HCT116 (cell line): ENCODE results near the gene PPTC7. TPM values are rescaled to one million over a fixed set of nuclear protein-coding genes. Genes with fewer than 3 reads are reported as not detected.

ENCODE experiments used
- ATAC-seq: fragments of 200-7000 bp; cut with Tn5 transposase; 2 replicates; pipeline ENCODE4 v1.9.1; 2020; ENCODE audit warnings: mild to moderate bottlenecking, moderate library complexity
- BruUV-seq: library from RNA; stranded (reverse); fragments of 400-500 nt; replicated peaks from 2 replicates; lab custom pipeline; 2021; lab: Mats Ljungman, UMichigan
- CTCF ChIA-PET: fragments of 300-600 bp; sonication (Branson Sonifier 250); formaldehyde crosslinking; loops from one replicate; lab custom pipeline; 2021; ENCODE audit warnings: antibody characterized with exemption; lab: Charles Lee
- POLR2A ChIA-PET: fragments of 300-600, 350-600 bp; sonication (Branson Sonifier 250); formaldehyde crosslinking; loops from one replicate; lab custom pipeline; 2021; ENCODE audit warnings: antibody characterized with exemption; lab: Charles Lee
- RAD21 ChIA-PET, 2 experiments: fragments of 300-600 bp; sonication (Branson Sonifier 250); formaldehyde crosslinking; loops; one replicate each; lab custom pipeline; 2023; ENCODE audit warnings: low total read pairs in 2 of 2; ENCODE audit not compliant: uncharacterized antibody in 2 of 2, unreplicated experiment in 2 of 2, low non-redundant PET in 1 of 2; lab: Charles Lee
- DNase-seq: peaks from one replicate; pipeline ENCODE4 v3.0.0-alpha.2; 2010; ENCODE audit warnings: low read depth, low spot score
- H2AFZ ChIP-seq: fragments of 200-600 bp; shearing (Covaris generic), sonication (generic); 2 replicates; pipeline ENCODE4 v1.6.1; 2017; ENCODE audit warnings: low read depth, mixed run types, mixed read lengths, antibody characterized with exemption, low read length; ENCODE audit not compliant: poor library complexity, severe bottlenecking
- H3K27ac ChIP-seq: 2 replicates; pipeline ENCODE4 v1.5.1; 2012; ENCODE audit warnings: low read depth, low read length
- H3K27me3 ChIP-seq: fragments of 200-600 bp; sonication (generic); 2 replicates; pipeline ENCODE4 v1.6.1; 2016; ENCODE audit warnings: mixed run types, low read length, mixed read lengths; ENCODE audit not compliant: insufficient read depth
- H3K36me3 ChIP-seq, 2 experiments: fragments of 200-500 bp in 1 of 2; fragments of 200-600 bp in 1 of 2; sonication (Bioruptor generic) in 1 of 2; sonication (generic) in 1 of 2; 2 replicates each; pipeline versions ENCODE4 v1.5.1 to v1.6.1; 2014 to 2016; ENCODE audit warnings: low read length in 2 of 2, inconsistent platforms in 1 of 2, mixed read lengths in 1 of 2, mixed run types in 1 of 2; ENCODE audit not compliant: insufficient read depth in 2 of 2, control insufficient read depth in 1 of 2
- H3K4me1 ChIP-seq, 2 experiments: fragments of 200-600 bp in 1 of 2; sonication (generic) in 1 of 2; 2 replicates each; pipeline versions ENCODE4 v1.5.1 to v1.6.1; 2012 to 2017; ENCODE audit warnings: low read length in 2 of 2, inconsistent platforms in 1 of 2, mild to moderate bottlenecking in 1 of 2, mixed read lengths in 1 of 2, mixed run types in 1 of 2, moderate library complexity in 1 of 2; ENCODE audit not compliant: insufficient read depth in 2 of 2, control insufficient read depth in 1 of 2
- H3K4me2 ChIP-seq: fragments of 200-600 bp; sonication (generic); 2 replicates; pipeline ENCODE4 v1.6.1; 2017; ENCODE audit warnings: mixed run types, low read length, mixed read lengths
- H3K4me3 ChIP-seq, 2 experiments: fragments of 200-600 bp in 1 of 2; sonication (generic) in 1 of 2; replicated peaks in 1 of 2; 2 replicates each; pipeline ENCODE4 v1.5.1; 2011 to 2016; ENCODE audit warnings: low read length in 2 of 2, control low read depth in 1 of 2, low read depth in 1 of 2, mild to moderate bottlenecking in 1 of 2, mixed read lengths in 1 of 2, mixed run types in 1 of 2
- H3K79me2 ChIP-seq: fragments of 200-600 bp; sonication (generic); 2 replicates; pipeline ENCODE4 v1.6.1; 2017; ENCODE audit warnings: mild to moderate bottlenecking, mixed run types, low read length, moderate library complexity, mixed read lengths; ENCODE audit not compliant: insufficient read depth
- H3K9ac ChIP-seq: fragments of 200-600 bp; sonication (generic); 2 replicates; pipeline ENCODE4 v1.6.1; 2016; ENCODE audit warnings: low read length, mixed read lengths
- H3K9me2 ChIP-seq: fragments of 200-600 bp; sonication (generic), shearing (Covaris generic); 2 replicates; pipeline ENCODE4 v1.6.1; 2017; ENCODE audit warnings: mixed run types, mild to moderate bottlenecking, moderate library complexity; ENCODE audit not compliant: insufficient read depth
- H3K9me3 ChIP-seq, 2 experiments: fragments of 200-500 bp in 1 of 2; fragments of 200-600 bp in 1 of 2; sonication (Bioruptor generic) in 1 of 2; sonication (generic) in 1 of 2; 2 replicates each; pipeline ENCODE4 v1.6.1; 2014 to 2017; ENCODE audit warnings: low read length in 2 of 2, mixed read lengths in 2 of 2, inconsistent platforms in 1 of 2, low read depth in 1 of 2, mild to moderate bottlenecking in 1 of 2, mixed run types in 1 of 2, moderate library complexity in 1 of 2; ENCODE audit not compliant: control insufficient read depth in 1 of 2, insufficient read depth in 1 of 2
- H4K20me1 ChIP-seq: fragments of 200-600 bp; sonication (generic), shearing (Covaris generic); 2 replicates; pipeline ENCODE4 v1.6.1; 2017; ENCODE audit warnings: mixed run types, mild to moderate bottlenecking, moderate library complexity; ENCODE audit not compliant: insufficient read depth
- CBX3 ChIP-seq: IDR thresholded peaks from 2 replicates; pipeline ENCODE4 v1.6.1; 2012; ENCODE audit warnings: low read depth
- CEBPB ChIP-seq: IDR thresholded peaks from 2 replicates; pipeline ENCODE4 v1.6.1; 2012; ENCODE audit warnings: low read depth
- EGR1 ChIP-seq: IDR thresholded peaks from 2 replicates; pipeline ENCODE4 v1.6.1; 2012; ENCODE audit warnings: low read depth
- EZH2 ChIP-seq: fragments of 200-600 bp; sonication (generic); IDR thresholded peaks from 2 replicates; pipeline ENCODE4 v1.6.1; 2017; ENCODE audit warnings: antibody characterized with exemption, mixed run types
- EZH2phosphoT487 ChIP-seq: fragments of 200-600 bp; IDR thresholded peaks from 2 replicates; pipeline ENCODE4 v1.6.1; 2018; ENCODE audit warnings: antibody characterized with exemption, borderline replicate concordance
- FOSL1 ChIP-seq: IDR thresholded peaks from 2 replicates; pipeline ENCODE4 v1.6.1; 2012; ENCODE audit warnings: low read depth
- JUND ChIP-seq: IDR thresholded peaks from 2 replicates; pipeline ENCODE4 v1.6.1; 2012
- POLR2AphosphoS5 ChIP-seq: IDR thresholded peaks from 2 replicates; pipeline ENCODE4 v1.6.1; 2011; ENCODE audit warnings: mild to moderate bottlenecking, low read depth, low read length, moderate library complexity
- SIN3A ChIP-seq: IDR thresholded peaks from 2 replicates; pipeline ENCODE4 v1.6.1; 2012; ENCODE audit warnings: low read depth
- SP1 ChIP-seq: IDR thresholded peaks from 2 replicates; pipeline ENCODE4 v1.6.1; 2012; ENCODE audit warnings: low read depth
- YY1 ChIP-seq: IDR thresholded peaks from 2 replicates; pipeline ENCODE4 v1.6.1; 2011; ENCODE audit warnings: low read length, low read depth, moderate library complexity, mild to moderate bottlenecking; ENCODE audit not compliant: insufficient replicate concordance; ENCODE audit errors: extremely low read depth
- ZBTB33 ChIP-seq: IDR thresholded peaks from 2 replicates; pipeline ENCODE4 v1.6.1; 2011; ENCODE audit warnings: mild to moderate bottlenecking, low read length, moderate library complexity; ENCODE audit not compliant: insufficient replicate concordance; ENCODE audit errors: extremely low read depth
- ZNF274 ChIP-seq: fragments of 200-500 bp; sonication (Bioruptor generic); IDR thresholded peaks from 2 replicates; pipeline ENCODE4 v1.6.1; 2014; ENCODE audit warnings: mild to moderate bottlenecking, low read depth, low read length, inconsistent platforms
- intact Hi-C: fragments of 100-400 bp; cut with micrococcal nuclease; formaldehyde crosslinking; loops from 2 replicates; pipeline ENCODE4 v1.10.0; 2022
- total RNA-seq: library from RNA; stranded (reverse); gene quantifications from one replicate; pipeline ENCODE4 v1.2.1, GENCODE V29; 2021; ENCODE audit not compliant: unreplicated experiment
- TF ChIP-seq, protein P1 (sequence below): IDR thresholded peaks from 2 replicates; pipeline ENCODE4 v1.6.1; 2012; ENCODE audit warnings: low read depth
- TF ChIP-seq, protein P2 (sequence below), 3 experiments: fragments of 200-600 bp in 1 of 3; sonication (generic) in 1 of 3; IDR thresholded peaks in 2 of 3; conservative IDR thresholded peaks in 1 of 3; 2 replicates each; pipeline ENCODE4 v1.5.1; 2012 to 2017; ENCODE audit warnings: low read depth in 2 of 3, low read length in 2 of 3, antibody characterized with exemption in 1 of 3, borderline replicate concordance in 1 of 3, control low read depth in 1 of 3, mild to moderate bottlenecking in 1 of 3, mixed read lengths in 1 of 3, mixed run types in 1 of 3, moderate library complexity in 1 of 3; ENCODE audit not compliant: insufficient read depth in 1 of 3
- TF ChIP-seq, protein P3 (sequence below): IDR thresholded peaks from 2 replicates; pipeline ENCODE4 v1.6.1; 2012

Gene PPTC7
- total RNA-seq, 1 experiment from 2014 or later: 25.2 TPM

DNA sequence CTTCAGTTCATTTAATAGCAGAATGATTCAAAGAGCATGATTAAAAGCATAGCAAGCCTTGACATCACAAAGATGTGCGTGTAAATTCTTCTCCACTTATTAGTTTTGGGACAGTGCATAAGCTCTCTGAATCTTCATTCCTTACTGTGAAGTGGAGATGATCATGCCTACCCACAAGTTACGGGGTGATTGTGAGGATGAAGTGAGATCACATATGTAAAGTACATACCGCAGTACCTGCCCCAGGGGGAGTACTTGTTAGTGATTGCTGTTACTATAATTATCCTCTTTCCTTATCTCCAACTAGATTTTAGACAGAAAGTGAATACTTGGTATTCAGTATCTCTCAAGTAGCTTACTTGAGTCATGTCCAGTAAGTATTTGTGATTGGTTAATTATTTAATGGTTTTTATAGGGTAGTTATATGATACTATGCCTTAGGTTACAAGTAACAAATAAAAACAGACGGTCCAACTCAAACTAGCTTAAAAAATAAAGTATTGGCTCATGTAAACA, 75.0 kb downstream of the PPTC7 start:
- no peak overlapping the region for H3K9ac ChIP-seq
- no peaks in the 10 kb centered on the region for H3K9me2 ChIP-seq
- ChIA-PET RAD21 (no interaction called here), POLR2A (no interaction called here), CTCF (no interaction called here)
- no peak overlapping the region for H3K4me2 ChIP-seq
- DNase-seq (no peak), ATAC-seq (no peak)
- no peaks in the 10 kb centered on the region for H3K79me2 ChIP-seq
- TF ChIP-seq CEBPB: no peak
- TF ChIP-seq EGR1: no peak
- TF ChIP-seq EZH2phosphoT487: no peak
- TF ChIP-seq, protein P1, sequence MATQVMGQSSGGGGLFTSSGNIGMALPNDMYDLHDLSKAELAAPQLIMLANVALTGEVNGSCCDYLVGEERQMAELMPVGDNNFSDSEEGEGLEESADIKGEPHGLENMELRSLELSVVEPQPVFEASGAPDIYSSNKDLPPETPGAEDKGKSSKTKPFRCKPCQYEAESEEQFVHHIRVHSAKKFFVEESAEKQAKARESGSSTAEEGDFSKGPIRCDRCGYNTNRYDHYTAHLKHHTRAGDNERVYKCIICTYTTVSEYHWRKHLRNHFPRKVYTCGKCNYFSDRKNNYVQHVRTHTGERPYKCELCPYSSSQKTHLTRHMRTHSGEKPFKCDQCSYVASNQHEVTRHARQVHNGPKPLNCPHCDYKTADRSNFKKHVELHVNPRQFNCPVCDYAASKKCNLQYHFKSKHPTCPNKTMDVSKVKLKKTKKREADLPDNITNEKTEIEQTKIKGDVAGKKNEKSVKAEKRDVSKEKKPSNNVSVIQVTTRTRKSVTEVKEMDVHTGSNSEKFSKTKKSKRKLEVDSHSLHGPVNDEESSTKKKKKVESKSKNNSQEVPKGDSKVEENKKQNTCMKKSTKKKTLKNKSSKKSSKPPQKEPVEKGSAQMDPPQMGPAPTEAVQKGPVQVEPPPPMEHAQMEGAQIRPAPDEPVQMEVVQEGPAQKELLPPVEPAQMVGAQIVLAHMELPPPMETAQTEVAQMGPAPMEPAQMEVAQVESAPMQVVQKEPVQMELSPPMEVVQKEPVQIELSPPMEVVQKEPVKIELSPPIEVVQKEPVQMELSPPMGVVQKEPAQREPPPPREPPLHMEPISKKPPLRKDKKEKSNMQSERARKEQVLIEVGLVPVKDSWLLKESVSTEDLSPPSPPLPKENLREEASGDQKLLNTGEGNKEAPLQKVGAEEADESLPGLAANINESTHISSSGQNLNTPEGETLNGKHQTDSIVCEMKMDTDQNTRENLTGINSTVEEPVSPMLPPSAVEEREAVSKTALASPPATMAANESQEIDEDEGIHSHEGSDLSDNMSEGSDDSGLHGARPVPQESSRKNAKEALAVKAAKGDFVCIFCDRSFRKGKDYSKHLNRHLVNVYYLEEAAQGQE: no peak
- TF ChIP-seq, protein P2, sequence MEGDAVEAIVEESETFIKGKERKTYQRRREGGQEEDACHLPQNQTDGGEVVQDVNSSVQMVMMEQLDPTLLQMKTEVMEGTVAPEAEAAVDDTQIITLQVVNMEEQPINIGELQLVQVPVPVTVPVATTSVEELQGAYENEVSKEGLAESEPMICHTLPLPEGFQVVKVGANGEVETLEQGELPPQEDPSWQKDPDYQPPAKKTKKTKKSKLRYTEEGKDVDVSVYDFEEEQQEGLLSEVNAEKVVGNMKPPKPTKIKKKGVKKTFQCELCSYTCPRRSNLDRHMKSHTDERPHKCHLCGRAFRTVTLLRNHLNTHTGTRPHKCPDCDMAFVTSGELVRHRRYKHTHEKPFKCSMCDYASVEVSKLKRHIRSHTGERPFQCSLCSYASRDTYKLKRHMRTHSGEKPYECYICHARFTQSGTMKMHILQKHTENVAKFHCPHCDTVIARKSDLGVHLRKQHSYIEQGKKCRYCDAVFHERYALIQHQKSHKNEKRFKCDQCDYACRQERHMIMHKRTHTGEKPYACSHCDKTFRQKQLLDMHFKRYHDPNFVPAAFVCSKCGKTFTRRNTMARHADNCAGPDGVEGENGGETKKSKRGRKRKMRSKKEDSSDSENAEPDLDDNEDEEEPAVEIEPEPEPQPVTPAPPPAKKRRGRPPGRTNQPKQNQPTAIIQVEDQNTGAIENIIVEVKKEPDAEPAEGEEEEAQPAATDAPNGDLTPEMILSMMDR (IDR thresholded peaks at IDR 0.05 in 2 of 3, conservative IDR thresholded peaks at IDR 0.05 in 1 of 3; ENCODE audit: borderline replicate concordance in 1 of 3, insufficient read depth in 1 of 3, low read depth in 2 of 3, low read length in 2 of 3): no peak
- TF ChIP-seq YY1: no peak
- TF ChIP-seq SP1: no peak
- TF ChIP-seq EZH2: no peak
- no peak for TF ChIP-seq POLR2AphosphoS5
- TF ChIP-seq ZBTB33: no peak
- TF ChIP-seq, protein P3, sequence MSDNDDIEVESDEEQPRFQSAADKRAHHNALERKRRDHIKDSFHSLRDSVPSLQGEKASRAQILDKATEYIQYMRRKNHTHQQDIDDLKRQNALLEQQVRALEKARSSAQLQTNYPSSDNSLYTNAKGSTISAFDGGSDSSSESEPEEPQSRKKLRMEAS: no peak
- TF ChIP-seq JUND: no peak
- TF ChIP-seq SIN3A: no peak
- TF ChIP-seq CBX3: no peak
- TF ChIP-seq ZNF274: no peak
- TF ChIP-seq FOSL1: no peak
- no peaks in the 10 kb centered on the region for H3K27me3 ChIP-seq
- intact Hi-C loops: no loop called here
- peaks cover 0 to 5% of the 10 kb centered on the region in 2 experiments; a peak in 3 of 4 replicates for H3K4me1 ChIP-seq
- H3K36me3 ChIP-seq: no peaks in the 10 kb centered on the region
- no peaks in the 10 kb centered on the region for H4K20me1 ChIP-seq
- H3K27ac ChIP-seq: no peak overlapping the region
- BruUV-seq: no TSS peak
- no peak overlapping the region for H3K4me3 ChIP-seq
- no peak overlapping the region for H2AFZ ChIP-seq
- no peaks in the 10 kb centered on the region for H3K9me3 ChIP-seq
